ENCODE measurements around the gene NAGPA.
"Not testable (repeated sequence)": the region's sequence is repeated elsewhere in the genome, so short reads cannot be mapped to it uniquely, and the experiment has no call there.

NAGPA gene, protein sequence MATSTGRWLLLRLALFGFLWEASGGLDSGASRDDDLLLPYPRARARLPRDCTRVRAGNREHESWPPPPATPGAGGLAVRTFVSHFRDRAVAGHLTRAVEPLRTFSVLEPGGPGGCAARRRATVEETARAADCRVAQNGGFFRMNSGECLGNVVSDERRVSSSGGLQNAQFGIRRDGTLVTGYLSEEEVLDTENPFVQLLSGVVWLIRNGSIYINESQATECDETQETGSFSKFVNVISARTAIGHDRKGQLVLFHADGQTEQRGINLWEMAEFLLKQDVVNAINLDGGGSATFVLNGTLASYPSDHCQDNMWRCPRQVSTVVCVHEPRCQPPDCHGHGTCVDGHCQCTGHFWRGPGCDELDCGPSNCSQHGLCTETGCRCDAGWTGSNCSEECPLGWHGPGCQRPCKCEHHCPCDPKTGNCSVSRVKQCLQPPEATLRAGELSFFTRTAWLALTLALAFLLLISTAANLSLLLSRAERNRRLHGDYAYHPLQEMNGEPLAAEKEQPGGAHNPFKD

DNA sequence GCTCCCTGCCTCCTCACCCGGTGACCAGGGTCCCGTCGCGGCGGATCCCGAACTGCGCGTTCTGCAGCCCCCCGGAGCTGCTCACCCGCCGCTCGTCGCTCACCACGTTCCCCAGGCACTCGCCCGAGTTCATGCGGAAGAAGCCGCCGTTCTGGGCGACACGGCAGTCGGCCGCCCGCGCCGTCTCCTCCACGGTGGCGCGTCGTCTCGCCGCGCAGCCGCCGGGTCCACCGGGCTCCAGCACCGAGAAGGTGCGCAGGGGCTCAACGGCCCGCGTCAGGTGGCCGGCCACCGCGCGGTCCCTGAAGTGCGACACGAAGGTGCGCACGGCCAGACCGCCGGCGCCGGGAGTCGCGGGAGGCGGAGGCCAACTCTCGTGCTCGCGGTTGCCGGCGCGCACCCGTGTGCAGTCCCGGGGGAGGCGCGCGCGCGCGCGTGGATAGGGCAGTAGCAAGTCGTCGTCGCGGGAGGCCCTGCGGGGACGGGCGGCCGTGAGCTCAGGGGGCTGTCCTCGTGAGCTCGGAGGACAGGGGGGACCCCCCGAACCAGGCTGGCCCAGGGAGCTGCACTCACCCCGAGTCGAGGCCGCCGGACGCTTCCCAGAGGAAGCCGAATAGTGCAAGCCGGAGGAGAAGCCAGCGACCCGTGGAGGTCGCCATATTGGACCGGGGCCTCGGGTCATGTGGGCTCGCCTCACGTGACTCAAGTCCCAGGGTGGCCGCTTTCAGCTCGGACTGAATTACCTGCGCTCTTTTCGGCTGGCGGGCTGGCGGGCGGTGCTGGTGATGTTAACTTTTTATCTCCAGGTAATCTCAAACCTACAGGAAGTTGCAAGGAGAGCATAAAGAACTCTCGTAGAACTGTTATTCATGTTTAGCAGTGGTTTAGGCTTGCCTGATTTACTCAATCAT, at the start of gene NAGPA:
NAGPA (minus strand) TSS at position 680 of the 911 bp plus-strand sequence; CDS start at position 659, 21 bp downstream.
- DNase-seq = peak; percentile 54

DNA sequence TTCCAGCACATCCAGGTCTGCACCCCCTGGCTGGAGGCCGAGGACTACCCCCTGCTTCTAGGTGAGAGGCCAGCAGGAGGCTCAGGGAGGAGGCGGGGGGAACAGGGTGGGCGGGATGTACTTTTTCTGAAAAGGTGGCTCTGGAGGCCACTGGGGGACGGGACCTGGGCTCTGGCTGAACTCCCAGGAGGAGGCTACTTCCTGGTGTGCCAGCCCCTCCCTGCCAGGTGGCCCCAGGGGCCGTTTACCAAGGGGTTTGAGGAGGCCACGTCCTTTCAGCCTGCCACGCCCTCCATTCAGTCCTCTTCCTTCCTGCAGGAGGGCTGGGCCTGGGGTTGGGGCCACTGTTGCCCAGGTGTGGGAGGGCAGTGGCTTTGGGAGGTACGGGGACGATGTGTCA, 47.3 kb upstream of the NAGPA start:
- DNase-seq = not testable (repeated sequence)

DNA sequence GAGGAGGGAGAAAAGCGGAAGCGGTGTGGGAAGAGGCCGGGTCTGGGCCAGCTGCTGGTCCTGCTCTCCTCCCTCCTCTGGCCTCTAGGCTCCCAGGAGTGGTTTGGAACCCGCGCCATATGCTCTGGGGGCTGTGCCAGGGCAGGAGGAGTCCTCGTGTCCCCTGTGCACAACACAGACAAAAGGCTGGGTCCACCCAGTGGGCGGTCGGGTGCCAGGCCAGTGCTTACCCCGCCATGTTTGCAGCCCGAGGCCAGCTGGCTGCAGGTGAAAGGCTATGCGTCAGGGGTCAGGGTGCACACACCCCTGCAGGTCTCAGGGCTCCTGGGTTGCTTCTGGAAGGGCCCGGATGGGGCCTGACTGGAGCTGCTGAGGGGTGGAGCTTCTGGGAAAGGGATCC, 46.7 kb upstream of the NAGPA start:
- not testable (repeated sequence) for DNase-seq

DNA sequence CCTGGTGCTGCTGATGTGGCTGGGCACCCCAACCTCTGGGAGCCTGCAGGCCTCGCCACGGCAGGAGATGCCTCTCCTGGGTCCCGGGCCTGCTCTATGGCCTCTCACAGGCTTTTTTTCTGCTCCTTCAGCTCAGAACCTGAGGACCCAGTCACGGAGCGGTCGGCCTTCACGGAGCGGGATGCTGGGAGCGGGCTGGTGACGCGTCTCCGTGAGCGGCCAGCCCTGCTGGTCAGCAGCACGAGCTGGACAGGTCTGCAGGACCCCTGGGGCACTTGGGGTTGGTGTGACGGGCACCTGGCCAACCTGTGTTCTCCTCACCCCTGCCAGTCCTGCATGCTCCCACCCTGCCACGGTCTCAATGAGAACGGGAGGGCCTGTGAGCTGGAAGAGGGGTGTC, 44.9 kb upstream of the NAGPA start:
- no peak for DNase-seq

DNA sequence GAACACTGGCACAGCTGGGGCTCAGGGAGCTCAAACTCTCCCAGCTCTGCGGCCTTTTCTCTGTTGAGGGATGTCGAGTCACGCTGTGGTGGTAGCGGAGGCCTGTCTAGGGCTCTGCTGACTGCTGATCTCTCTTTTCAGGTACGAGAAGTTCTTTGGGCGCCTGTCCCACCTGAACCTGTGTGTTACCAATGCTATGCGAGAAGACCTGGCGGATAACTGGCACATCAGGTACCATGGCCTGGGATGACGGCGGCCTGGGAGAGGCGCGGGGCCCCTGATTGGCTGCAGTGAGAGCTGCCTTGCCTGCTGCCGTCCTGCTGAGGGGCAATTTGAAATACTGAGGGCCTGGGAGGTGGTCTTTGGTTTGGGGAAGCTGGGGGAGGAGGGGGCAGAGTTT, 43.6 kb upstream of the NAGPA start:
- DNase-seq = no peak

DNA sequence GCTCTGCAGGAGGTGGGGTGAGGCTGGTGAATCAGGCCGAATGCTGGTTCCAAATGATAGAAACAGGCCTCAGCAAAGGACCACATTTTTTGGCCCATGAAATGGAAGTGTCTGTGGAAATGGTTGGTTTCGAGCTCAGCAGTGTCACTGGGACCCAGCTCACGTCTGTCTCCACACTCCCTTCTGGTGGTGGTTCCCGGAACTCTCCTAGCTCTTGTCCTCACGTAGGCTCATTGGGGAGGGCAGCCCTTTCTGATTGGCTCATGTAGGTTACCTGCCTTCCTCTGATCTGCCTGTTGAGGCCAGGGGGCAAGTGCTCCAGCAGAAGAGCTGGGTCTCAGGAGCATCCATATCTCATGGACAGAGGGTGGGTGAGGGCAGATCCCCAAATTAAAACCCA, 41.9 kb upstream of the NAGPA start:
- DNase-seq = no peak

DNA sequence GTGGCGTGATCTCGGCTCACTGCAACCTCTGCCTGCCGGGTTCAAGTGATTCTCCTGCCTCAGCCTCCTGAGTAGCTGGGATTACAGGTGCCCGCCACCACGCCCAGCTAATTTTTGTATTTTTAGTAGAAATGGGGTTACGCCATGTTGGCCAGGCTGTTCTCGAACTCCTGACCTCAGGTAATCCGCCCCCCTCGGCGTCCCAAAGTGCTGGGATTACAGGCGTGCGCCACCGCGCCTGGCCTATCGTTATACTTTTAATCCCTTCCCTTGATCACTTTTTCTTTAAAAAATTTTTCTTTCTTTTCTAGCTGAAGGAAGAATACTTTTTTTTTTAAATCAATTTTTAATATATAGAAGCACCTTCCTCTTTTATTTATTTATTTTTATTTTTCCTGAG, 40.0 kb upstream of the NAGPA start:
- not testable (repeated sequence) for DNase-seq

DNA sequence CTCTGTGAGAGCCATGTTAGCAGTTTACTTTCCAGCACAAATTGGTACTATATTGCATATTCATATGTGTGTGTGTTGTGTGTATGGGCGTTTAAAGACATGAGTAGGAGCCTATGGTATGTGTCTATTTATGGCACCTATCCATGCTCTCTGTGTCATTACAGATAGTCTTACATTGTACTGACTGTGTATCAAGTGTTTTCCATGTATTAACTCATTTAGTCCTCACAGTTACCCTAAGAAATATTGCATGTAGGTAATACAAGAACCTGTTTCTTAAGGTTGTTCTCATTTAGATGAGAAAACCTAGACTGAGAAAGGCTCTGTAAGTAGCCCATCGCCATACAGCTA, 39.5 kb upstream of the NAGPA start:
- DNase-seq = no peak

DNA sequence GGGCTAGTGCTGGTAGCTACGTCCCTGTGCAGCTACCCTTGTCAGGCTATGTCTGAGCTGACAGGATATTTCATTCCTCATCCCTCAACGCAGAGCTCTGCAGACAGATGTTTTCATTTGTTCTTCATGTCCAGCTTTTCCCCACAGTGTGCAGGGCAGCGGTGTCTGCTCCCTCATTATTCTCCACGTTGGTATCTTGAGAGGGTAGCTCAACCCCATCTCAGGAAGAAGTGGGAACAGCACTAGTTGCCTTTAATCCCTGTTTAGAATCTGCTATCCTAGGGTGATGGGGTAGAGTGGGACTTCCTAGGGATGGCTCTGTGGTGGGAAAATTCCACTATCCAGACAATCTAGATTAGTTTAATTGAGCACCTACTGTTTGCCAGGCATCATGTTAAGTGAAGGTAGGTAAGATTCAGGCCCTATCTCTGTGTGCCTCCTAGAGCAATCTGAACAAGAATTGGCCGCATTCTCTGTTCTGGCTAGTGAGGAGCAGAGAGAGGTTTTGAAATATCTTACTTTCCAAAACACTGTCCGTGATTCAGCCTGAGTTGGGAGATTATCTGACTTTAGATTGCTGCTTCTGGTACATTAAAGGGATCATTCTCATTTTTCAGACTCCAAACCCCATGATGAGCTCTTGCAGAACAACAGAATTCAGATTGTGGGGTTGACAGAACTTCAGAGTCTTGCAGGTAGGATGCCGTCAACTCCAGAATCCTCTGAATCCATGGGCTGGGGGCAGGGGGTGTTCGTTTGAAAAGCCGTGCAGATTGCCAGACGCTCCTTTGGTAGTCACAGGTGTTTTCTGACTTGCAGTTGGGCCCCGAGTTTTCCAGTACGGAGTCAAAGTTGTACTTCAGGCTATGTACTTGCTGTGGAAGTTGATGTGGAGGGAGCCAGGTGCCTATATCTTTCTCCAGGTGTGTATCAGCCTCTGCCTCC, 38.9 kb upstream of the NAGPA start:
- DNase-seq = no peak

DNA sequence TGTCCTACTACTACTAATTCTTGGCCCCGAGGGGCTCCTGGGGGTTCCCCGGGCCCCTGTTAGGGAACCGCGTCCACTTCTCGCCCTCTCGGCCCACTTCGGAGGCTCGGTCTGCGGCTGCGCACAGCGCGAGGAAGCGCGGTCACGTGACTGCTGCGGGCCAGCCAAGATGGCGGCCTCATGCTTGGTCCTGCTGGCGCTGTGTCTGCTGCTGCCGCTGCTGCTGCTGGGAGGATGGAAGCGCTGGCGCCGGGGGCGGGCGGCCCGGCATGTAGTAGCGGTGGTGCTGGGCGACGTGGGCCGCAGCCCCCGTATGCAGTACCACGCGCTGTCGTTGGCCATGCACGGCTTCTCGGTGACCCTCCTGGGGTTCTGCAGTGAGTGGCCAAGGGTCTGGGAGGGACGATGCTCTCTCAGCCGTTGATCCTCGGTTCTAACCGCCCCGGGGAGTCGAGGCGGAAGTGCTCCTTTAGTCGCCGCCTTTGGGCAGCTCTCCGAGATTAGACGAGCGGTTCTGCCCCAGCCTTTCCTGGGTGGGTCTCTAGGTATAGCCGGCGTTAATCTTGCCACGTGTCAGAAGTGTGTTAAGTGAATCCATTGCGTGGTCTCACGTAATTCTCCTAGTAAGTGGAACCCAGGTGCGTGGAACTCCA, 38.1 kb upstream of the NAGPA start, which contains the start of gene ALG1:
ALG1 (plus strand) TSS at position 163 of the 653 bp plus-strand sequence; CDS start at position 170, 7 bp downstream.
- peak; percentile 71 for DNase-seq

DNA sequence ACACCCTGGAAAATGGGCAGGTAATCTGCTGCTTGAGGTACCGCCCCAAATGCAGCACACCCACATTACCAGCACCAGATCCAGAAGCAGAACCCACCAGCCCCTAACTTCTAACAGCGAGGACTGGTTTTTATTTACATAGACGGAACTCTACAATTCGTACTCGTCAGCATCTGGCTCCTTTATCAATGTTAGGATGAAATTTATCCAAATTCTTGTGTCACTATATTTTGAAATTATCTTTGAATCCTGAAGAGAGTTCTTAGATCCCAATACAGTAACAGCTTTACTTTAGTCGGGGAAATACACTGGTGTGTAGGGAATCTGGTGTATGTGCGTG, 37.6 kb upstream of the NAGPA start:
- DNase-seq = no peak

DNA sequence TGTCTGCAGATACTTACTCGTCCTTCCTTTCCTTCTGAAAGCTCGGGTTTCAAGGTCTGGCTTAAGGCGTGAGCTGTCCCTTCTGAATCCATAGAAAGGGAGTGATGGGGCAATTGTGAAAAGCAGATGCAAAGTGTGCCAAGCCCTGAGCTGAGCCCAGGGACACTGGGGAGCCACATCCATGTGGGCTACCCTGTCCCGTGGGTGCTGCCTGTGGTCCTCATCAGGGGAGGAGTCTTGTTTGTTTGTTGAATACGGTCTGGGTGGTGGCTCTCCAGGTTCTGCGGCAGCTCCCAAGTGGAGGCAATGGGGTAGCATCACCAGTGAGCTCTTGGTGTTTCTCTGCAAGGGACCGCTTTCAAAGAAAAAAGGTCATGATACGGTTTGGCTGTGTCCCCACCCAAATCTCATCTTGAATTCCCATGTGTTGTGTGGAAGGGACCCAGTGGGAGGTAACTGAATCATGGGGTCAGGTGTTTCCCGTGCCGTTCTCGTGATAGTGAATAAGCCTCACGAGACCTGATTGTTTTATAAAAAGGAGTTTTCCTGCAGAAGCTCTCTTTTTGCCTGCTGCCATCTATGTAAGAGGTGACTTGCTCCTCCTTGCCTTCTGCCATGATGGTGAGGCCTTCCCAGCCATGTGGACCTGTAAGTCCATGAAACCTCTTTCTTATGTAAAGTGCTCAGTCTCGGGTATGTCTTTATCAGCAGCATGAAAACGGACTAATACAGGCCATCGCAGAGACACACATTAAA, 36.9 kb upstream of the NAGPA start:
- DNase-seq = no peak

DNA sequence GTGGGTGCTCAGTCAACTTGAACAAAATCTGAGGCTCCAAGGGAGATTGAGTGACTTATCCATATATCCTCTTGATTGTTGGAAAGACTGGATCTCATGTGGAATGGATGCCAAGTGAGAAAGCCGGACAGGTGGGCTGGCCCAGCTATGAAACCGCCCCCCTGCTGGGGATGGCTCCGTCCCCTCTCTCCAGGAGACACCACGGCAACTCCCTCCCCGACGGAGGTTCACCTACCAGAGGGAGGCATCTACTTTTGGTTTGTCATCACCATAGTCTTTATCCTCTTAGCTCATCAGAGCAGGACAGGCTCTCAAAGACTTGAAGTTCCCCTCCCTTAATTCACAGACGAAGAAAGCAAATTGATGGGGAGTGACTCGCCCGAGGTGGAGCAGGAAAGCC, 36.1 kb upstream of the NAGPA start:
- no peak for DNase-seq

DNA sequence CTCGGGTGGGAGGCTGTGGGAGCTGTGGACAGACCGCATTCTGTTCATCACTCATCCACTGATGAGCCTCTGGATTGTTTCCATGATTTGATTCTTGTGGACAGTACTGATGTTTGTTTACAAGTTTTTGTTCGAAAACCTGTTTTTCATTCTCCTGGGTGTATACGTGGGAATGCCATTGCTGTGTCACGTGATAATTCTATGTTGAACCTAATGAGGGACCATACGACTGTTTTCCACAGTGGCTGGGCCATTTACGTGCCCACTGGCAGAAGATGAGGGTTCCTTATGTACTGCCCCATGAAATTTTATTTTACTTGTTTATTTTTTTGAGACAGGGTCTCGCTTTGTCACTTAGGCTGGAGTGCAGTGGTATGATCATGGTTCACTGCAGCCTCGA, 35.3 kb upstream of the NAGPA start:
- no peak for DNase-seq

DNA sequence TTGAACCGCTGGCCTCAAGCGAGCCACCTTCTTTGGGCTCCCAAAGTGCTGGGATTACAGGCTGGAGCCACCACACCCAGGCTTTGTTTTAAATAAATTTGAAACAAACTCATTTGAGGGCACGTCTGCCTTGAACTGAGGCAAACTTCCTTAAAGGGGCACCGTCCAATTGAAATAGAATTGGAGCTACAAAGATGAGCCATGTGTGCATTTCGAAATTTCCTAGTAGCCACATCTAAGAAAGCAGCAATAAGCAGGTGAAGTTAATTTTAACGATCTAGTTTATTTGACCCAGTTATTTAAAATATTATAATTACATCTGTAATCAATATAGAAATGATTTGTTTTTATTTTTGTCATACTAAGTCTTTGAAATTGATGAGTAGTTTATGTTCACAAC, 32.8 kb upstream of the NAGPA start:
- no peak for DNase-seq

DNA sequence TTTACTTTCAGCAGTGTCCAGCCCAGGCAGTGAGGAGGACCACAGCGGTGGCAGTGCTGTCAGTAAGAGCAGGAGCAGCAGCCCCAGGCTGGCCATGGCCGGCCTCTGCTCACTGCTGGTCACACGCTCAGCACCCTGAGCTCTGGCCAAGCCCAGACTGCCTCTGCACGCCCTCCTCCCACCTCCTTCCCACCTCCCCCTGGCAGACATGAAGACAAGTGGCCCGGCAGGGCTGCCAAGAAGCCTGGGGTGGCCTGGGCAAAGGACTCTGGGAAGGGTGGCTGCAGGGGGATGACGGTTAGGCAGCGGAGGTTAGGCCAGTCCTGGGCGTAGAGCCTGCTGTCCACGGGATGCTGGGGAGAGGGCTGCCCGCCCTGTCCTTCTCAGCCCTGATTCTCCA, 32.1 kb upstream of the NAGPA start, which contains the start of gene C16orf89:
C16orf89 (minus strand) TSS at position 144 of the 400 bp plus-strand sequence; CDS start at position 96, 48 bp downstream.
- DNase-seq = no peak

DNA sequence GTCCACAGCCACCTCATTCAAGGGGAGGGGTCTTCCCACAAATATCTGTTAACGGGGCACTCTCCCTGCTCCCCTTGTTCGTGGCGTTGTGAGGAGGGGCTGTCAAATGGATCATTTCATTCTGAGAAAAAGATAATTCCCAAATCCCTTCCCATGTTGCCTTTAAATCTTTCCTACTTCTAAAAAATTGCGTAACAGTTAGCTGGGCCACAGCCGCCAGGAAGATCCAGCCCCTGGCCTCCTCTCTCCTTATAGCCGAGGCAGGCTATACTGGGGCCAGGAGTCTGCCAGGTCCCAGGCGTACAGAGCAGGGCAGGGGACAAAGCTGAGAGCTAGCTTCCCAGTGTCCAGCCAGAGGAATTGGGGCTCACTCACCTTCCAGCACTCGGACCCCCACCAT, 31.6 kb upstream of the NAGPA start:
- no peak for DNase-seq

DNA sequence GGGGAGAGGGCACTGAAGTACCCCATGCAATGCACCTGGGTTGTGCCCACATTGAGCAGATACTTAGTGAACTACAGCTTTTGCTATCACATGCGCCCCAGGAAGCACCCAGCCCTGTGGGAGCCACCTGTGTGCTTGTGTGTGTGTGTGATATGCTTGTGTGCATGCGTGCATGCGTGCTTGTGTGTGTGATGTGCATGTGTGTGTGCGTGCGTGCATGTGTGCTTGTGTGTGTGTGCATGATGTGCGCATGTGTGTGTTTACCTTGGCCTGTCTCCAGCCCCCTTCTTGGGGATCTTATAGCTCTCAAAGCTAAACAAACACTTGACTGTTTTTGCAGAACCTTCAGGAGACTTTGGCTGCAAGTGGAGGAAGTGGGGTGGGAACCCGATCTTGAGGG, 31.2 kb upstream of the NAGPA start:
- peak; percentile 22 for DNase-seq

DNA sequence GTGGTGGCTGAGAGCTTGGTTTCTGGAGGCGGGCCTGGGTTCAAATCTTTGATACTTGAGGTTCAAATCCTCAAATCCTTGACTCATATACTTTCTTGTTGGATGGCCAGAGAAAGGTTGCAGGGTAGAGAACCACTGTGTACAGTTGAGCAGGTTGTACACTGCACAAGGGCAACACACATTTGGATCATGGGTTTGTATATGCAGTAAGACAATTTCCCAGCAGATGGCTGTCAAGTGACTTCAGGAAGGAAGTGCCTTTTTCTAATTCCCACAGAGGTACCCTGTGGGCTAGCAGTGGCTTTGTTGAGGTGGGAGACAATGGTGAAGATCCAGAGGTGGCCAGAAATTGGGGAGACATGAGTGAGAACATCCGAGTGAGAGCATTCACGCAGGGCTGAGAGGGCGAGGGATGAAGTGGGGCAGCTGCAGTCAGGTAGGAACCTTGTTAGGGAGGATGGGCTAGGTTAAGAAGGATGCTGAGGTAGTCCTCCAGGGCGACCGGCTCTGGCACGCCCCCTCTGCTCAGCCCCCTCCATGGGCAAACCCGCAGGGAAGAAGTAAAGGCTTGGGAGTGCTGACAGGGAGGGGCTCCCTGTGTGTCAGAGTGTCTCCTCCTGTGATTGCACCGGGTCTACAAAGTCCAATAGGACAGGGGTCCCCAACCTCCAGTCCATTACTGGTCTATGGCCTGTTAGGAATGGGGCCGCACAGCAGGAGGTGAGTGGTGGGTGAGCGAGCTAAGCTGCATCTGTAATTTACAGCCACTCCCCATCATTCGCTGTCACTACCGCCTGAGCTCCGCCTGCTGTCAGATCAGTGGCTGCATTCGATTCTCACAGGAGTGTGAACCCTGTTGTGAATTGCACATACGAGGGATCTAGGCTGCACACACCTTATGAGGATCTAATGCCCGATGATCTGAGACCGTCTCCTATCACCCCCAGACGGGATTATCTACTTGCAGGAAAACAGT, 29.3 kb upstream of the NAGPA start:
- DNase-seq = no peak

DNA sequence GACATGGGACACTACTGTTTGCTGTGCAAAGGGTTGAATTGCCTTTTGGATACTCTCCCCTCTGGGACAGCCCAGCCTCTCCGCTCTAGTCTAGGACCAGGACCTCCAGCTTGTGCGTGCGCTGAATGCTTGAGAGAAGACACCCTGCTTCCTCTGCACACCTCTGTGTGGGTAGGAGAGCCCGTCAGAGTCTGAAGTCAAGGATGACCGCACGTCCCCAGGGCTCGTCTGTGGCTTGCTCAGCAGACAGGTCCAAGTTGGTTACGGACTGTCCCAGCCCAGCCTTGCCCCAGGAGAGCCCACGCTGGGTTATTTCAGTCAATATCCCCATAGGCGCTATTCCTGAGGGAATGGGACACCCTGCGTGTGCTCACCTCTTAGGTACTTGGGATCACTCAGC, 28.3 kb upstream of the NAGPA start:
- DNase-seq = no peak
